Measurements from ENCODE around the gene PEPD. TPM values are rescaled to one million over a fixed set of nuclear protein-coding genes. Genes with fewer than 3 reads are reported as not detected.

PEPD gene
- total RNA-seq, 1 donor from 2014 or later = 39.2 TPM

DNA sequence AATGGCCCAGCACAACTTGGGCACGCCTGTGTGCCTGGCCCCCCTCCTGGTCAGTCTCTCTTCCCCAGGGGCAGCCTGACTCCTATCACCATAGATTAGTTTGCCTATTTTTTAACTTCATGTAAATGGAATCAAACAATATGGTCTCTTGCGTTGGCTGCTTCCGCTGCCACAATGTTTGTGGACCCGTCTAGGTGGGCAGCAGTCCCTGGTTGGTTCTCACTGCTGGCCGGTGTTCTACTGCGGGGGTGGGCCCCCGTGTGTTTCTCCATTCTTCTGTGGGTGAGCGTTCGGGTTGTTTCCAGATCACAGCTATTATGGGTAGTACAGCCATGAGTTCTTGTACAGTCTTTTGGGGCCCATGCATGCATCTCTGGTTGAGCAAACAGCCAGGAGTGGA lies 100.8 kb downstream of the PEPD start:
- H3K27ac Mint-ChIP-seq = no peak overlapping the region
- peaks cover 1% of the 10 kb centered on the region for H3K4me1 Mint-ChIP-seq (ENCODE audit: low read depth)
- no peaks in the 10 kb centered on the region for H3K27me3 Mint-ChIP-seq
- no peak for DNase-seq (ENCODE audit: low spot score, unreplicated experiment)
- H3K4me3 Mint-ChIP-seq (ENCODE audit: low read depth) = no peak overlapping the region
- no peaks in the 10 kb centered on the region for H3K36me3 Mint-ChIP-seq (ENCODE audit: insufficient read depth)
- TF ChIP-seq, protein P1, sequence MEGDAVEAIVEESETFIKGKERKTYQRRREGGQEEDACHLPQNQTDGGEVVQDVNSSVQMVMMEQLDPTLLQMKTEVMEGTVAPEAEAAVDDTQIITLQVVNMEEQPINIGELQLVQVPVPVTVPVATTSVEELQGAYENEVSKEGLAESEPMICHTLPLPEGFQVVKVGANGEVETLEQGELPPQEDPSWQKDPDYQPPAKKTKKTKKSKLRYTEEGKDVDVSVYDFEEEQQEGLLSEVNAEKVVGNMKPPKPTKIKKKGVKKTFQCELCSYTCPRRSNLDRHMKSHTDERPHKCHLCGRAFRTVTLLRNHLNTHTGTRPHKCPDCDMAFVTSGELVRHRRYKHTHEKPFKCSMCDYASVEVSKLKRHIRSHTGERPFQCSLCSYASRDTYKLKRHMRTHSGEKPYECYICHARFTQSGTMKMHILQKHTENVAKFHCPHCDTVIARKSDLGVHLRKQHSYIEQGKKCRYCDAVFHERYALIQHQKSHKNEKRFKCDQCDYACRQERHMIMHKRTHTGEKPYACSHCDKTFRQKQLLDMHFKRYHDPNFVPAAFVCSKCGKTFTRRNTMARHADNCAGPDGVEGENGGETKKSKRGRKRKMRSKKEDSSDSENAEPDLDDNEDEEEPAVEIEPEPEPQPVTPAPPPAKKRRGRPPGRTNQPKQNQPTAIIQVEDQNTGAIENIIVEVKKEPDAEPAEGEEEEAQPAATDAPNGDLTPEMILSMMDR (IDR thresholded peaks at IDR 0.05; ENCODE audit: unreplicated experiment) = no peak
- no peaks in the 10 kb centered on the region for H3K9me3 Mint-ChIP-seq (ENCODE audit: low read depth)

DNA sequence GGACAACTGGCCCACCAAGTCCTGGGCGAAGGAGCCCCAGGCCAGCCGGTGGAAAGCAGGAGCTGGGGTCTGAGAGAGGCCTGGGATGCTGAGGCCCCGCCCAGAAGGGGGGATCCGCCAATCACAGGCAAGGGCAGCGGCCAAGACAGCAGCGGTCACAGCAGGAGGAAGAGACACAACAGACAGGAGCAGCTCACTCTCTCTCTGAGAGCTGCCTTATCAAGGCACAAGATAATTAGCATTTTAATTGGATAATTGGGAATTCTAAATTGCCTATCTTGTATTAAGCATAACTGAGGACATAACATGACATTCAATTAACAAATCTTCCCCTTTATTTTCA lies 101.8 kb downstream of the PEPD start:
- Mint-ChIP-seq H3K27me3 (no peaks in the 10 kb centered on the region), H3K27ac (no peak overlapping the region), H3K4me1 (ENCODE audit: low read depth) (peaks cover 1% of the 10 kb centered on the region), H3K36me3 (ENCODE audit: insufficient read depth) (no peaks in the 10 kb centered on the region), H3K9me3 (ENCODE audit: low read depth) (no peaks in the 10 kb centered on the region), H3K4me3 (ENCODE audit: low read depth) (no peak overlapping the region)
- DNase-seq (ENCODE audit: low spot score, unreplicated experiment) = no peak
- TF ChIP-seq, protein P1 (IDR thresholded peaks at IDR 0.05; ENCODE audit: unreplicated experiment) = no peak

DNA sequence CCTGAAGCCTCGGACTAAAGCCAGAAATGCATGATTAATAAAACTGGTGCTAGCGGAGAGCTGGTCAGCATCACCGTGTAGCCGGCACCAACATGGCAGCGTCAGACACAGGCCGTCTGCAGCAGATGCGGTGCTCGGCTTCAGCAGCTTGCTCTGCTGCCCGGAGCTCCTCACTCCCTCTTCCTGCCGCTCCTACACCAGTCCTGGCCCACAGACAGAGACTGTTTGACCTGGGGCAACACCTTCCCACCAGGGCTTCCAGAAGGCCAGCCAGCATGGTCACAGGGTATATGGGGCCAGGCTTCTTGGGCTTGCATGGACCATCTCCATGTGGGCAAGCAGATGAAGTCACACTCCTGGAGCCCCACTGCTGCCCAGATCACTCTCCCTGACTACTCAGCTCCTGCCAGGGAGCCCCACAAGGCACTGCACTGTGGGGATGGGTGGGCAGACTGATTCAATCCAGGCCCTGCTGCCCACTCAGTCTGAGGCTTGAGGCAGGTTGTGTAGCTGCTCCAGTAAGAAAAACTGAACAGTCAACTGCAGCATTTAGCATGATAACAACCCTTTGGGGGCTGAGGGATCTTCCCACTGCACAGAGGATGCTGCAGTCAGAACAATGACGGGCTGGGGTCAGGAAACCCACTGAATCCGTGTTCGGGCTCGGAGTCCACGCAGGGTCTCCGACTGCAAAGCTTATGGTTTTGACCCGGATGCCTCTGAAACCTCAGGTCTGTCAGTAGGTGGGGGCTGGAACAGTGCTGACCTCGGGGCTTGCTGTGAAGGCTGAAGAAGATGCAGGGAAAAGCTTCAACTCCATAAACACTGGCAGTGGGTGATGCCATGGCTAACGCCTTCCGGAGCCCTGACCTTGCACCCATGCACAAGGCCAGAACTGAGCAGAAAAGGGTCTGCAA lies 102.5 kb downstream of the PEPD start:
- no peaks in the 10 kb centered on the region for H3K27me3 Mint-ChIP-seq
- DNase-seq (ENCODE audit: low spot score, unreplicated experiment) = no peak
- peaks cover 1% of the 10 kb centered on the region for H3K4me1 Mint-ChIP-seq (ENCODE audit: low read depth)

DNA sequence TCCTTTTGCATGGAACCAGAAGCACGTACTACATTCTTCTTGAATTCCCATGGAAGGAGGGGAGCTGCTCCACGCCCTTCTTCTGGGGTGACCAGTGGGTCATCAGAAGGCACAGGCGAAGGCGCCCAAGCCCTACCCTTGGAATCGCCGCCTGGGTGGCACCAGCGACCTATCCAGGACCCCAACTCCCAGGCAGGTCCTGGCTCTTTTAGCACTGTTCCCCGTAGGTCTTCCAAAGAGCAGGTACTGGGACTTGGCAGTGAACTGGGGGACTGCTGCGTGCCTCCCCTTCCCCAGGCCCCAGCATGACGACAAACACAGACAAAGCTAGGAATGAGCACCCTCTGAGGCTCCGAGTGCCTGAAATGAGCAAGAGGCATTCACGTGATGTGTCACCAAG lies 103.1 kb downstream of the PEPD start:
- DNase-seq (ENCODE audit: low spot score, unreplicated experiment) = no peak
- Mint-ChIP-seq H3K4me3 (ENCODE audit: low read depth) (no peak overlapping the region), H3K4me1 (ENCODE audit: low read depth) (peaks cover 1% of the 10 kb centered on the region), H3K27ac (no peak overlapping the region), H3K9me3 (ENCODE audit: low read depth) (no peaks in the 10 kb centered on the region), H3K27me3 (no peaks in the 10 kb centered on the region), H3K36me3 (ENCODE audit: insufficient read depth) (no peaks in the 10 kb centered on the region)
- TF ChIP-seq, protein P1 (IDR thresholded peaks at IDR 0.05; ENCODE audit: unreplicated experiment) = no peak

More for the DNA sequence above, 102.5 kb downstream of the PEPD start:
- TF ChIP-seq, protein P1 (IDR thresholded peaks at IDR 0.05; ENCODE audit: unreplicated experiment) = no peak
- no peaks in the 10 kb centered on the region for H3K36me3 Mint-ChIP-seq (ENCODE audit: insufficient read depth)
- H3K4me3 Mint-ChIP-seq (ENCODE audit: low read depth) = no peak overlapping the region
- H3K9me3 Mint-ChIP-seq (ENCODE audit: low read depth) = no peaks in the 10 kb centered on the region
- H3K27ac Mint-ChIP-seq = no peak overlapping the region

DNA sequence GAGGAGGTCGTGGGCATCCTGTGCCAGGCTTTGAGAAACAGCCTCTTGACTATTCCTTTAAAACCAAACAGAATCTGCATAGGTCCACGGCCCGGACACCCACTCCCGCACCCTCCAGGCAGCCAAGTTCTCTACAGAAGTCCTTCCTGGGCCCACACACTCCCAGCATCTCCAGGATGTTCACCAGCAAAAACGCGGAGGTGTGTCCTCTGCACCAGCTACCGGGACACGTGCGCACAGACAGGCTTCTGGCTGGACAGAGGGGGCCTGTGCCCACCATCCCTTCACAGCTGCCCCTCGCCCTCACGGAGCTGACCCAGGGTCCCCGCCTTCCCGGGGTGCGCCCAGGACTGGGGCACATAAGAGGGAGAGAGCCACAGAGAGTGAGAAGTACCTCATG lies 103.8 kb downstream of the PEPD start:
- no peaks in the 10 kb centered on the region for H3K27me3 Mint-ChIP-seq
- H3K4me1 Mint-ChIP-seq (ENCODE audit: low read depth) = peaks cover 1% of the 10 kb centered on the region
- TF ChIP-seq, protein P1 (IDR thresholded peaks at IDR 0.05; ENCODE audit: unreplicated experiment) = no peak
- H3K36me3 Mint-ChIP-seq (ENCODE audit: insufficient read depth) = no peaks in the 10 kb centered on the region
- no peak overlapping the region for H3K4me3 Mint-ChIP-seq (ENCODE audit: low read depth)
- no peak for DNase-seq (ENCODE audit: low spot score, unreplicated experiment)
- no peaks in the 10 kb centered on the region for H3K9me3 Mint-ChIP-seq (ENCODE audit: low read depth)
- no peak overlapping the region for H3K27ac Mint-ChIP-seq

Data from progenitor cell of endocrine pancreas (in vitro differentiated cells).